ENCODE results near the gene CPD. TPM values are rescaled to one million over a fixed set of nuclear protein-coding genes. Genes with fewer than 3 reads are reported as not detected.

CPD gene
- total RNA-seq, 4 donors from 2014 or later: 38.5 to 112 (median 60.3) TPM

DNA sequence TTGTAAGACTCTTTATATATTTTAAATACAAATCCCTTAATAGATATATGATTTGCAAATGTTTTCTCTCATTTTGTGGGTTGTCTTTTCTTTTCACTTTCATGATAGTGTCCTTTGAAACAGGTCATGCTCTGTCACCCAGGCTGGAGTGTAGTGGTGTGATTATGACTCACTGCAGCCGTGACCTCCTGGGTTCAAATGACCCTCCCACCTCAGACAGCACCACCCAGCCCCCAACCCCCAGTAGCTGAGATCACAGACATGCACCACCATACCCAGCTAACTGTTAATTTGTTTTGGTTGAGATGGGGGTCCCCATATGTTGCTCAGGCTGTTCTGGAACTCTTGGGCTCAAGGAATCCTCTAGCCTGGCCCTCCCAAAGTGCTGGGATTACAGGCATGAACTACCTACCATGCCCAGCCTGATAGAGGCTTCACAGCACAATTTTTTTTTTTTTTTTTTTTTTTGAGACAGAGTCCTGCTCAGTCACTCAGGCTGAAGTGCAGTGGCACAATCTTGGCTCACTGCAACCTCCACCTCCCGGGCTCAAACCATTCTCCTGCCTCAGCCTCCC is 26.4 kb upstream of the CPD start:
- TF ChIP-seq EP300 (IDR thresholded peaks at IDR 0.05): no peak
- TF ChIP-seq POLR2A (IDR thresholded peaks at IDR 0.05): no peak
- TF ChIP-seq, protein P1, sequence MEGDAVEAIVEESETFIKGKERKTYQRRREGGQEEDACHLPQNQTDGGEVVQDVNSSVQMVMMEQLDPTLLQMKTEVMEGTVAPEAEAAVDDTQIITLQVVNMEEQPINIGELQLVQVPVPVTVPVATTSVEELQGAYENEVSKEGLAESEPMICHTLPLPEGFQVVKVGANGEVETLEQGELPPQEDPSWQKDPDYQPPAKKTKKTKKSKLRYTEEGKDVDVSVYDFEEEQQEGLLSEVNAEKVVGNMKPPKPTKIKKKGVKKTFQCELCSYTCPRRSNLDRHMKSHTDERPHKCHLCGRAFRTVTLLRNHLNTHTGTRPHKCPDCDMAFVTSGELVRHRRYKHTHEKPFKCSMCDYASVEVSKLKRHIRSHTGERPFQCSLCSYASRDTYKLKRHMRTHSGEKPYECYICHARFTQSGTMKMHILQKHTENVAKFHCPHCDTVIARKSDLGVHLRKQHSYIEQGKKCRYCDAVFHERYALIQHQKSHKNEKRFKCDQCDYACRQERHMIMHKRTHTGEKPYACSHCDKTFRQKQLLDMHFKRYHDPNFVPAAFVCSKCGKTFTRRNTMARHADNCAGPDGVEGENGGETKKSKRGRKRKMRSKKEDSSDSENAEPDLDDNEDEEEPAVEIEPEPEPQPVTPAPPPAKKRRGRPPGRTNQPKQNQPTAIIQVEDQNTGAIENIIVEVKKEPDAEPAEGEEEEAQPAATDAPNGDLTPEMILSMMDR (IDR thresholded peaks at IDR 0.05): no peak
- Histone ChIP-seq H3K9me3 (no peaks in the 10 kb centered on the region), H3K27ac (no peak overlapping the region), H3K4me3 (no peak overlapping the region), H3K27me3 (no peaks in the 10 kb centered on the region), H3K4me1 (no peaks in the 10 kb centered on the region), H3K36me3 (no peaks in the 10 kb centered on the region)
- no peak for DNase-seq (ENCODE audit: low spot score in 2 of 2)
- 74 to 75% methylated on average over 2 of the region's 2 CpGs for WGBS, 2 donors

DNA sequence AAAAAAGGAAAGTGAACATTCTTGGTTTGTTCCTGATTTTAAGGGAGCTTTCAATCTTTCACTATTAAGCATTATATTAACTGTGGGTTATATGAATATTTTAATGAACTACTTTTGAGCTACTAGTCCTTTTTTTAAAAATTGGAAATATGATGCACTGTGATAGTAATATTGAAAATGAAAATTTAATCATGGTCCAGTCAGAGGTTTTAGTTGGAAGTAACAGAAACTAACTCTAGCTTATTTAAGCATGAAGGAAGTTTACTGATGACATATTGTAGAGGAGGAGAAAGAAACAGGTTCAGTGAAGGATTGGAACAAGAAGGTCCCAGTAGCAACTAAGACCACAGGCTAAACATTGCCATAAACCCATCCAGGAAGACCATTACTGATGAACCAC is 24.0 kb upstream of the CPD start:
- H3K27me3 ChIP-seq: no peaks in the 10 kb centered on the region
- H3K4me3 ChIP-seq: no peak overlapping the region
- no peaks in the 10 kb centered on the region for H3K36me3 ChIP-seq
- TF ChIP-seq, protein P1 (IDR thresholded peaks at IDR 0.05): no peak
- no peak for TF ChIP-seq EP300 (IDR thresholded peaks at IDR 0.05)
- TF ChIP-seq POLR2A (IDR thresholded peaks at IDR 0.05): no peak
- no peak overlapping the region for H3K27ac ChIP-seq
- no peaks in the 10 kb centered on the region for H3K4me1 ChIP-seq
- no peaks in the 10 kb centered on the region for H3K9me3 ChIP-seq
- DNase-seq (ENCODE audit: low spot score in 2 of 2): no peak

DNA sequence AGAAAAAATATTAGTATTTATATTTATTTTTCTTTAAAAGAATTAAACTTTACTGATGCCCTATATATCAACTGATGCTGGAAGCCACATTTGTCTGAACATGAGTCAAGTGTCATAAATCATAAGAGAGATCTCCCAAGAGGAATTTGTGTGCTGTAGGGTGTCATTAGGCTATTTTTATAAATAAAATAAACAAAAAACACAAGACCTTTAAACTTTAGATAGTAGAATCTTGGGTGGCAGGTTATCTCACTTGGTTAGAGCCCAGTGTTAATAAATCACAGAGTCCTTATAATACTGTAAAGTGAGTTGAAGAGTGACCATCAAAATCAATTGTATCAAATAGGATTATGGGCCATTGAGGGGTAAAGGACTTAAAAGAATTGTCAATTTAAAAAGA is 21.3 kb upstream of the CPD start:
- Histone ChIP-seq H3K27me3 (no peaks in the 10 kb centered on the region), H3K27ac (no peak overlapping the region), H3K9me3 (peaks cover 0 to 14% (median 0%) of the 10 kb centered on the region in 4 donors), H3K4me1 (no peaks in the 10 kb centered on the region), H3K4me3 (no peak overlapping the region), H3K36me3 (no peaks in the 10 kb centered on the region)
- DNase-seq (ENCODE audit: low spot score in 2 of 2): no peak
- TF ChIP-seq, protein P1 (IDR thresholded peaks at IDR 0.05): no peak
- TF ChIP-seq EP300 (IDR thresholded peaks at IDR 0.05) (no peak), POLR2A (IDR thresholded peaks at IDR 0.05) (no peak)

DNA sequence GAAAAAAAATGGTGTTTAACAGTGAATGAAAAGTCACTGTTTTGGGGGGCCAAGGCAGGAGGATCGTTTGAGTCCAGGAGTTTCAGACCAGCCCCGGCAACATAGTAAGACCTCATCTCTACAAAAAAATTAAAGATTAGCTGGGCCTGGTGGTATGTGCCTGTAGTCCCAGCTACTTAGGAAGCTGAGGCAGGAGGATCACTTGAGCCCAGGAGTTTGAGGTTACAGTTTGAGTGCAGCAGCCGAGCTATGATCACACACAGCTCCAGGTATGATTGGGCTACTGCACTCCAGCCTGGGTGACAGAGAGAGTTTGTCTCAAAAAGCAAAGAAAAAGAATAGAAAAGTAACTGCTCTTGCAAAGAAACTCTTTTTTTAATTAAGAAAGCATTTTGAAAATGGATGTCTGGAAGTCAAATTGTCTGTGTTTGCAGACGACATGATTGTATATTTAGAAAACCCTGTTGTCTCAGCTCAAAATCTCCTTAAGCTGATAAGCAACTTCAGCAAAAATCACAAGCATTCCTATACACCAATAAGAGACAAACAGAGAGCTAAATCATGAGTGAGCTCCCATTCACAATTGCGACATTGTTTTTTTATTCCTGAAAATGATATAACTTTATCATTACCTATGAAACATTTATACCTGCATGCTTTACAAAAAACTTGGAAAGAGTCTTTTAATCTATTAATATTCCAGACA is 20.5 kb upstream of the CPD start:
- 66 to 73% methylated on average over 5 of the region's 5 CpGs for WGBS, 2 donors

More for the DNA sequence above, 20.5 kb upstream of the CPD start:
- Histone ChIP-seq H3K27ac (no peak overlapping the region), H3K4me1 (no peaks in the 10 kb centered on the region), H3K36me3 (no peaks in the 10 kb centered on the region), H3K4me3 (no peak overlapping the region), H3K9me3 (peaks cover 0 to 17% (median 0%) of the 10 kb centered on the region in 4 donors), H3K27me3 (no peaks in the 10 kb centered on the region)
- DNase-seq (ENCODE audit: low spot score in 2 of 2): no peak
- no peak for TF ChIP-seq EP300 (IDR thresholded peaks at IDR 0.05)
- TF ChIP-seq, protein P1 (IDR thresholded peaks at IDR 0.05): no peak

Data from tibial nerve (tissue), 4 donors.